Measurements from ENCODE around the gene MAP4K3. TPM values are rescaled to one million over a fixed set of nuclear protein-coding genes. Genes with fewer than 3 reads are reported as not detected.
A peak's percentile ranks its signal among the peaks of the same experiment; 100 is the strongest.
"Not testable (repeated sequence)": the region's sequence is repeated elsewhere in the genome, so short reads cannot be mapped to it uniquely, and the experiment has no call there.

The MAP4K3 gene
- total RNA-seq, 4 donors from 2014 or later = 60.6 to 86.6 (median 75.6) TPM

DNA sequence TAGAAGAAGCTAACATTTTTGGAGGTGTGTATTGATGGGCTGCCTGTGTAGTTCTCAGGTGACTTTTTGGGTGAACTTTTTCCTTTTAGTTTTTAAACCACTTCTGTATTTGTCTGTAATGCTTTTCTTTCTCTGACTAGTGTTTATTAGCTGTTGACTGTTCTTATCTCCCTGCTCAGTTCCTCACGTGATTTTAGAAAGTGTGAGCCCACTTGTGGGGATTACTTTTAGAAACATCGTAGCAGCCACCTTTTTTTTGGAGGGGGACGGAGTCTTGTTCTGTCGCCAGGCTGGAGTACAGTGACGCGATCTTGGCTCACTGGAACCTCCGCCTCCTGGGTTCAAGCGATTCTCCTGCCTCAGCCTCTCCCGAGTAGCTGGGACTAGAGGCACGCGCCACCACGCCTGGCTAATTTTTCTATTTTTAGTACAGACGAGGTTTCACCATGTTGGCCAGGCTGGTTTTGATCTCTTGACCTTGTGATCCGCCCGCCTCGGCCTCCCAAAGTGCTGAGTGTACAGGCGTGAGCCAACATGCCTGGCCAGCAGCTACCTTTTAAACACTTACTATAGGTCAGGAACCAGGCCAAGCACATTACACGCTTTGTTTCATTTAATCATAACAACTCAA is 184.1 kb downstream of the MAP4K3 start:
- H3K4me1 ChIP-seq = no peaks in the 10 kb centered on the region
- H3K36me3 ChIP-seq = peaks cover 20 to 33% of the 10 kb centered on the region in 2 donors
- no peaks in the 10 kb centered on the region for H3K27me3 ChIP-seq
- no peak overlapping the region for H3K27ac ChIP-seq
- no peak for TF ChIP-seq POLR2A (IDR thresholded peaks at IDR 0.05)
- TF ChIP-seq, protein P1, sequence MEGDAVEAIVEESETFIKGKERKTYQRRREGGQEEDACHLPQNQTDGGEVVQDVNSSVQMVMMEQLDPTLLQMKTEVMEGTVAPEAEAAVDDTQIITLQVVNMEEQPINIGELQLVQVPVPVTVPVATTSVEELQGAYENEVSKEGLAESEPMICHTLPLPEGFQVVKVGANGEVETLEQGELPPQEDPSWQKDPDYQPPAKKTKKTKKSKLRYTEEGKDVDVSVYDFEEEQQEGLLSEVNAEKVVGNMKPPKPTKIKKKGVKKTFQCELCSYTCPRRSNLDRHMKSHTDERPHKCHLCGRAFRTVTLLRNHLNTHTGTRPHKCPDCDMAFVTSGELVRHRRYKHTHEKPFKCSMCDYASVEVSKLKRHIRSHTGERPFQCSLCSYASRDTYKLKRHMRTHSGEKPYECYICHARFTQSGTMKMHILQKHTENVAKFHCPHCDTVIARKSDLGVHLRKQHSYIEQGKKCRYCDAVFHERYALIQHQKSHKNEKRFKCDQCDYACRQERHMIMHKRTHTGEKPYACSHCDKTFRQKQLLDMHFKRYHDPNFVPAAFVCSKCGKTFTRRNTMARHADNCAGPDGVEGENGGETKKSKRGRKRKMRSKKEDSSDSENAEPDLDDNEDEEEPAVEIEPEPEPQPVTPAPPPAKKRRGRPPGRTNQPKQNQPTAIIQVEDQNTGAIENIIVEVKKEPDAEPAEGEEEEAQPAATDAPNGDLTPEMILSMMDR (IDR thresholded peaks at IDR 0.05) = no peak
- H3K9me3 ChIP-seq = no peaks in the 10 kb centered on the region
- DNase-seq = no peak
- intact Hi-C loops (cut with DNase I) = no loop called here
- WGBS, 2 donors = 85 to 90% methylated on average over 18 of the region's 18 CpGs
- no peak overlapping the region for H3K4me3 ChIP-seq (replicated peaks in 1 of 3)

DNA sequence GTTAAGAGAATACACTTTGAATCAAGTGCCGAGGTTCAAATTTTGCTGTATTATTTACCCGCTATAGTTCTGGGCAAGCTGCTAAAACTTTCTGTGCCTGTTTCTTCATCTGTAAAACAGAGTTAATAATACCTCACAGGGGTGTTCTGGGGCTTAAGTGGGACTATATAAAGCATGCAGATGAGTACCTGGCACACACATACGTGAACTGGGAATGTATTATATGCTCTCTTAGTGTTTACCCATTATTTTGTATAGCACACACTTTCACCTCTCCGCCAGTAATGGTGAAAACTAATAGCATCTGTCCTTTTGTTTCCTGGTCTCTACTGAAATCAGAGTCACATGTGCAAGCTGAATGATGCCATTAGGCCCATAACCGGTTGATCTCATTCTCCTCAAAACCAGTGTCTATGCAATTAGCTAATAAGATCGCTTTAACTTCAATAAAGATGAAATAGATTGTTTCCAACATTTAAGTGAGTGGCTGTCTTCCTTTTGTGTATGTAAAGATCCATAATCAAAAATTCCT is 189.5 kb downstream of the MAP4K3 start:
- Histone ChIP-seq H3K4me1 (no peaks in the 10 kb centered on the region), H3K9me3 (no peaks in the 10 kb centered on the region), H3K4me3 (replicated peaks in 1 of 3) (no peak overlapping the region), H3K27me3 (no peaks in the 10 kb centered on the region), H3K27ac (no peak overlapping the region), H3K36me3 (peaks cover 6 to 15% of the 10 kb centered on the region in 2 donors)
- 76 to 79% methylated on average over 6 of the region's 6 CpGs for WGBS, 2 donors
- TF ChIP-seq POLR2A (IDR thresholded peaks at IDR 0.05) = no peak
- TF ChIP-seq, protein P1 (IDR thresholded peaks at IDR 0.05) = no peak
- no peak for DNase-seq
- intact Hi-C loops (cut with DNase I) = no loop called here

DNA sequence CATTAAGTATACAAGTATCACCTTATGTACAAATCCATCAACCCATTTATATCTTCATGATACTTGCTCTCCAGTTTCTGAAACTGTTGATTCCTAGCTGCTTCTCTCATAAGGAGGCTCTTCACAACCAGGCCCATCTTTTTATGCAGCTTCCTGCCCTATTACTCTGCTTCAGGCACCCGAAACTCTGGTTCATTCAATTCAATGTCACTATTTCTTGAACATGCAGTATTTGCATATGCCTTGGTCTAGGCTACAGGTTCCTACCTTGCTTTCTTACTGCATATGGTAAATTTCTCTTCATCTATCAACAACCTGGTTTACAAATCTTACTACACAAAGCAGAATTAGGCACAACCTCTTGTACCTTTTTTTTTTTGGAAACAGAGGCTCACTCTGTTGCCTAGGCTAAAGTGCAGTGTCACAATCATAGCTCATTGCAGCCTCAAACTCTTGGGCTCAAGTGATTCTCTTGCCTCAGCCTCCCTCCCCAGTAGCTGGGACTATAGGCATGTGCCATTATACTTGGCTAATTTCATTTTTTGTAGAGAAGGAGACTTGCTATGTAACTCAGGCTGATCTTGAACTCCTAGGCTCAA is 190.6 kb downstream of the MAP4K3 start:
- Histone ChIP-seq H3K27ac (no peak overlapping the region), H3K36me3 (peaks cover 6 to 15% of the 10 kb centered on the region in 2 donors), H3K4me1 (no peaks in the 10 kb centered on the region), H3K9me3 (no peaks in the 10 kb centered on the region), H3K27me3 (no peaks in the 10 kb centered on the region), H3K4me3 (replicated peaks in 1 of 3) (no peak overlapping the region)
- no peak for DNase-seq
- no peak for TF ChIP-seq POLR2A (IDR thresholded peaks at IDR 0.05)
- TF ChIP-seq, protein P1 (IDR thresholded peaks at IDR 0.05) = no peak
- 86 to 92% methylated on average over 1 of the region's 1 CpG for WGBS, 2 donors
- intact Hi-C loops (cut with DNase I) = no loop called here

DNA sequence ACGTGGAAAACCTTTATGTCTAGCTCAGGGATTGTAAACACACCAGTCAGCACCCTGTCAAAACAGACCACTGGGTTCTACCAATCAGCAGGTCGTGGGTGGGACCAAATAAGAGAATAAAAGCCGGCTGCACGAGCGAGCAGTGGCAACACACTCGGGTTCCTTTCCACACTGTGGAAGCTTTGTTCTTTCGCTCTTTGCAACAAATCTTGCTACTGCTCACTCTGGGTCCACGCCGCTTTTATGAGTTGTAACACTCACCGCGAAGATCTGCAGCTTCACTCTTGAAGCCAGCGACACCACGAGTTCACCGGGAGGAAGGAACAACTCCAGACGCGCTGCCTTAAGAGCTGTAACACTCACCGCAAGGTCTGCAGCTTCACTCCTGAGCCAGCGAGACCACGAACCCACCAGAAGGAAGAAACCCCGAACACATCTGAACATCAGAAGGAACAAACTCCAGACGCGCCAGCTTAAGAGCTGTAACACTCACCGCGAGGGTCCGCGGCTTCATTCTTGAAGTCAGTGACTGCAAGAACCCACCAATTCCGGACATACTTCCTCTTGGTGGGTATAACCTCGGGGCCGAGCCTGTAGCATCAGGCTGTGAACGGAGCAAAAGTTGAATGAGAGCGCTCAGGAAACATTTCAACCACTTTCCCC is 192.0 kb downstream of the MAP4K3 start:
- not testable (repeated sequence) for H3K27me3 ChIP-seq; H3K4me3 ChIP-seq (replicated peaks in 1 of 3)

DNA sequence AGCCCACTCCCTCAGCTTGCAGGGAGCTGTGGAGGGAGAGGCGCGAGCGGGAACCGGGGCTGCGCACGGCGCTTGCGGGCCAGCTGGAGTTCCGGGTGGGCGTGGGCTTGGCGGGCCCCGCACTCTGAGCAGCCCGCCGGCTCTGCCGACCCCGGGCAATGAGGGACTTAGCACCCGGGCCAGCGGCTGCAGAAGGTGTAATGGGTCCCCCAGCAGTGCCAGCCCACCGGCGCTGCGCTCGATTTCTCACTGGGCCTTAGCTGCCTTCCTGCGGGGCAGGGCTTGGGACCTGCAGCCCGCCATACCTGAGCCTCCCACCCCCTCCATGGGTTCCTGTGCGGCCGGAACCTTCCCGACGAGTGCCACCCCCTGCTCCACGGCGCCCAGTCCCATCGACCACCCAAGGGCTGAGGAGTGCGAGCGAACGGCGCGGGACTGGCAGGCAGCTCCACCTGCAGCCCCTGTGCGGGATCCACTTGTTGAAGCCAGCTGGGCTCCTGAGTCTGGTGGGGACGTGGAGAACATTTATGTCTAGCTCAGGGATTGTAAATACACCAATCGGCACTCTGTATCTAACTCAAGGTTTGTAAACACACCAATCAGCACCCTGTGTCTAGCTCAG is 192.7 kb downstream of the MAP4K3 start:
- H3K4me1 ChIP-seq; intact Hi-C loops (cut with DNase I); DNase-seq; H3K36me3 ChIP-seq; H3K27ac ChIP-seq; H3K9me3 ChIP-seq; H3K27me3 ChIP-seq: not testable (repeated sequence)
- 97 to 98% methylated on average over 20 to 29 of the region's 39 CpGs for WGBS, 2 donors
- H3K4me3 ChIP-seq (replicated peaks in 1 of 3) = peak overlapping the region in 1 of 3 donors; percentile 26

More for the DNA sequence above, 192.0 kb downstream of the MAP4K3 start:
- peak in 1 of 2 donors; percentile 39 for TF ChIP-seq POLR2A (IDR thresholded peaks at IDR 0.05)
- H3K4me1 ChIP-seq; intact Hi-C loops (cut with DNase I); H3K9me3 ChIP-seq; DNase-seq; H3K36me3 ChIP-seq; H3K27ac ChIP-seq: not testable (repeated sequence)
- WGBS, 2 donors = 76 to 93% methylated on average over 31 of the region's 31 CpGs

Measured in thyroid gland (tissue), 4 donors.